GM23338 (cell line): ENCODE results near the gene IL15RA. TPM values are rescaled to one million over a fixed set of nuclear protein-coding genes. Genes with fewer than 3 reads are reported as not detected.

Experiments used
- ATAC-seq: fragments of 200-7000 bp; cut with Tn5 transposase; 3 replicates; pipeline ENCODE4 v1.9.1; 2020
- DNase-seq: peaks from one replicate; pipeline ENCODE4 v3.0.0-alpha.2; 2015; ENCODE audit warnings: low spot score
- H2AFZ ChIP-seq: fragments of 200-600 bp; sonication (generic); 2 replicates; pipeline ENCODE4 v1.8.0; 2016; ENCODE audit warnings: antibody characterized with exemption, mild to moderate bottlenecking, moderate library complexity
- H3F3A ChIP-seq: fragments of 200-600 bp; sonication (generic); replicated peaks from 2 replicates; pipeline ENCODE4 v1.8.0; 2017; ENCODE audit warnings: antibody characterized with exemption, mixed run types, low read depth
- H3K27ac ChIP-seq: fragments of 200-600 bp; sonication (generic); 2 replicates; pipeline ENCODE4 v1.6.1; 2016; ENCODE audit warnings: low read depth
- H3K27me3 ChIP-seq: fragments of 200-600 bp; sonication (generic); 2 replicates; pipeline ENCODE4 v1.8.0; 2016; ENCODE audit warnings: mild to moderate bottlenecking, mixed run types, moderate library complexity; ENCODE audit not compliant: insufficient read depth
- H3K36me3 ChIP-seq: fragments of 200-600 bp; sonication (generic); 2 replicates; pipeline ENCODE4 v1.8.0; 2016; ENCODE audit warnings: mild to moderate bottlenecking; ENCODE audit not compliant: insufficient read depth
- H3K4me1 ChIP-seq: fragments of 200-600 bp; sonication (generic); 2 replicates; pipeline ENCODE4 v1.8.0; 2016; ENCODE audit warnings: mild to moderate bottlenecking, moderate library complexity; ENCODE audit not compliant: insufficient read depth
- H3K4me2 ChIP-seq: fragments of 200-600 bp; sonication (generic); 2 replicates; pipeline ENCODE4 v1.7.1; 2017; ENCODE audit warnings: mixed run types
- H3K4me3 ChIP-seq: fragments of 200-600 bp; sonication (generic); 2 replicates; pipeline ENCODE4 v1.6.1; 2016; ENCODE audit warnings: mixed run types
- H3K79me2 ChIP-seq: fragments of 200-600 bp; sonication (generic); replicated peaks from 2 replicates; pipeline ENCODE4 v1.8.0; 2017; ENCODE audit warnings: mild to moderate bottlenecking; ENCODE audit not compliant: insufficient read depth
- H3K9me2 ChIP-seq: fragments of 200-600 bp; sonication (generic); 2 replicates; pipeline ENCODE4 v1.8.0; 2017; ENCODE audit not compliant: insufficient read depth
- H4K20me1 ChIP-seq: fragments of 200-600 bp; sonication (generic); replicated peaks from 2 replicates; pipeline ENCODE4 v1.8.0; 2017; ENCODE audit warnings: mild to moderate bottlenecking; ENCODE audit not compliant: insufficient read depth
- H3K27ac Mint-ChIP-seq: 2 replicates; pipeline ENCODE4 v1.8.0; 2020; ENCODE audit warnings: inconsistent platforms, mild to moderate bottlenecking, moderate library complexity, mixed read lengths
- H3K27me3 Mint-ChIP-seq: 3 replicates; pipeline ENCODE4 v1.8.0; 2022; ENCODE audit warnings: low read depth, mild to moderate bottlenecking, moderate library complexity, mixed read lengths, inconsistent platforms; ENCODE audit not compliant: insufficient read depth, poor library complexity
- H3K36me3 Mint-ChIP-seq: 3 replicates; pipeline ENCODE4 v1.8.0; 2021; ENCODE audit warnings: low read depth, mild to moderate bottlenecking, inconsistent platforms, moderate library complexity, mixed read lengths
- H3K4me1 Mint-ChIP-seq: 3 replicates; pipeline ENCODE4 v1.8.0; 2020; ENCODE audit warnings: mild to moderate bottlenecking, inconsistent platforms, mixed read lengths
- H3K4me3 Mint-ChIP-seq: 3 replicates; pipeline ENCODE4 v1.8.0; 2021; ENCODE audit warnings: moderate library complexity, mild to moderate bottlenecking, inconsistent platforms, mixed read lengths
- H3K9me3 Mint-ChIP-seq: 3 replicates; pipeline ENCODE4 v1.8.0; 2020; ENCODE audit warnings: moderate library complexity, mild to moderate bottlenecking, inconsistent platforms, mixed read lengths
- CREB1 ChIP-seq: fragments of 250-450 bp; sonication (Bioruptor Pico); IDR thresholded peaks from 2 replicates; pipeline ENCODE4 v1.5.0; 2020; ENCODE audit warnings: low read depth, mild to moderate bottlenecking, moderate library complexity
- CTCF ChIP-seq, 2 experiments: fragments of 200-600 bp in 1 of 2; sonication (generic) in 1 of 2; conservative IDR thresholded peaks; 2 replicates each; pipeline versions ENCODE4 v1.5.1 to v1.6.1; 2016 to 2017; ENCODE audit warnings: antibody characterized with exemption in 2 of 2, low read depth in 2 of 2, mild to moderate bottlenecking in 2 of 2, moderate library complexity in 1 of 2
- ETS1 ChIP-seq: IDR thresholded peaks from 2 replicates; pipeline ENCODE4 v1.6.1; 2016; ENCODE audit warnings: antibody characterized with exemption
- EZH2 ChIP-seq: fragments of 200-600 bp; sonication (generic); IDR thresholded peaks from one replicate; pipeline ENCODE4 v1.8.0; 2017; ENCODE audit warnings: antibody characterized with exemption, mild to moderate bottlenecking, low read depth; ENCODE audit not compliant: unreplicated experiment
- EZH2phosphoT487 ChIP-seq: fragments of 200-600 bp; sonication (generic); IDR thresholded peaks from one replicate; pipeline ENCODE4 v1.8.1; 2018; ENCODE audit warnings: antibody characterized with exemption; ENCODE audit not compliant: unreplicated experiment
- JUNB ChIP-seq: IDR thresholded peaks from one replicate; pipeline ENCODE4 v1.6.1; 2016; ENCODE audit warnings: antibody characterized with exemption; ENCODE audit not compliant: unreplicated experiment
- NANOG ChIP-seq: IDR thresholded peaks from 2 replicates; pipeline ENCODE4 v1.6.1; 2016; ENCODE audit warnings: antibody characterized with exemption, borderline replicate concordance
- POLR2AphosphoS5 ChIP-seq: IDR thresholded peaks from 2 replicates; pipeline ENCODE4 v1.6.1; 2016; ENCODE audit warnings: antibody characterized with exemption, low read depth
- REST ChIP-seq: IDR thresholded peaks from one replicate; pipeline ENCODE4 v1.6.1; 2018; ENCODE audit warnings: antibody characterized with exemption; ENCODE audit not compliant: unreplicated experiment
- STAT1 ChIP-seq: IDR thresholded peaks from one replicate; pipeline ENCODE4 v1.6.1; 2016; ENCODE audit warnings: antibody characterized with exemption; ENCODE audit not compliant: unreplicated experiment
- ZNF114 ChIP-seq: fragments of 250-450 bp; sonication (Bioruptor Pico); IDR thresholded peaks from 2 replicates; pipeline ENCODE4 v1.5.0; 2020; ENCODE audit warnings: mild to moderate bottlenecking, moderate library complexity
- ZNF331 ChIP-seq: fragments of 250-450 bp; sonication (Bioruptor Pico); IDR thresholded peaks from 2 replicates; pipeline ENCODE4 v1.5.0; 2020; ENCODE audit warnings: low read depth, mild to moderate bottlenecking, moderate library complexity
- ZNF462 ChIP-seq: fragments of 250-450 bp; sonication (Bioruptor Pico); IDR thresholded peaks from 2 replicates; pipeline ENCODE4 v1.5.0; 2020; ENCODE audit warnings: mild to moderate bottlenecking, moderate library complexity
- polyA plus RNA-seq: library from polyadenylated mRNA; unstranded; fragments of >200 nt; fragmentation: Nextera tagmentation; extraction: Ambion mirVana; gene quantifications from 2 replicates; pipeline ENCODE4 v1.2.1, GENCODE V29; 2016
- total RNA-seq: library from RNA; depleted of rRNA; stranded (reverse); fragments of >200 nt; shearing (Covaris generic); gene quantifications from 2 replicates; pipeline ENCODE4 v1.2.3, GENCODE V29; 2014

The IL15RA gene
- total and polyA plus RNA-seq, 2 experiments from 2014 or later = 1.6 to 2.2 TPM

DNA sequence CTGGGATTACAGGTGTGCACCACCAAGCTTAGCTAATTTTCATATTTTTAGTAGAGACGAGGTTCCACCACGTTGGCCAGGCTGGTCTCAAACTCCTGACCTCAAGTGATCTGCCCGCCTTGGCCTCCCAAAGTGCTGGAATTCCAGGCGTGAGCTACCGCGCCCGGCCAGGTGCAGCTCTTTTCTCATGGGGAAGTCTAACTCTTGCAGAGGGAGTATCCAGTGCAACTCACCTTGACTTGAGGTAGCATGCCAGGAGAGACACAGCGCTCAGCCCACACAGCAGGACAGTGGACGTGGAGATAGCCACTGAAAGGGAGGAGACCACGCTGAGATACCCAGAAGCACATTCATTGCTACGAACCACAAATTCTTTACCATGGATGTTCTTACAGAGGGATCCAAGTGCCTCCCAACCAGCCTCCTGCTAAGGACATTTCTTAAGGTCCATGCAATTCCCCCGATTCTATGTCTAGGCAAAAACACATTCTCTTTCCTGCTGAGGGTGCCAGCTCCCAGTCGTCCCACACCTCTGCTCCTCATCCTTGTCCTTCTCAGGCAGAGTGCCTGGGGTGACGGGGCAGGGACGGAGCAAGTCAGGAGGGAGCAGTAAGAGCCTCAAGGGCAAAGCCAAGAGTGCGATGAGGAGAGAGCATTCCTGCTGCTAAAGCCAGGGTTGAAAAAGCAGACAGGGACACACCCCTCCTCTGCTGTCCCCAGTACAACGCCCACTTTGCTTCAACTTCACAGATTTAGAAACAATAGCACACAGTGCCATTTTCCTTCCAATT, 21.0 kb downstream of the IL15RA start:
- no peaks in the 10 kb centered on the region for H3K9me2 ChIP-seq
- no peaks in the 10 kb centered on the region for H3F3A ChIP-seq
- DNase-seq (no peak), ATAC-seq (no peak)
- no peaks in the 10 kb centered on the region for H3K36me3 Mint-ChIP-seq
- TF ChIP-seq ZNF114 (no peak), EZH2 (no peak), ETS1 (no peak), JUNB (no peak), STAT1 (no peak), NANOG (no peak), ZNF462 (CRISPR knock-in tag) (no peak), CTCF (conservative IDR thresholded peaks at IDR 0.05; ENCODE audit: low read depth in 2 of 2) (no peak), EZH2phosphoT487 (no peak), CREB1 (CRISPR knock-in tag) (no peak), ZNF331 (no peak), REST (no peak), POLR2AphosphoS5 (no peak)
- no peaks in the 10 kb centered on the region for H3K9me3 Mint-ChIP-seq
- no peaks in the 10 kb centered on the region for H3K36me3 ChIP-seq
- no peak overlapping the region for H3K4me3 ChIP-seq
- H3K27ac ChIP-seq = no peak overlapping the region
- H3K4me1 ChIP-seq = no peaks in the 10 kb centered on the region; the same call in 1 of the 2 replicates
- no peak overlapping the region; the same call in 1 of the 2 replicates for H3K27ac Mint-ChIP-seq
- no peaks in the 10 kb centered on the region for H3K79me2 ChIP-seq
- no peak overlapping the region for H3K4me3 Mint-ChIP-seq
- H3K27me3 Mint-ChIP-seq = peaks cover 8% of the 10 kb centered on the region
- no peaks in the 10 kb centered on the region for H4K20me1 ChIP-seq
- H3K27me3 ChIP-seq = no peaks in the 10 kb centered on the region
- H3K4me2 ChIP-seq = no peak overlapping the region
- peaks cover 11% of the 10 kb centered on the region for H3K4me1 Mint-ChIP-seq
- no peak overlapping the region for H2AFZ ChIP-seq
